ENCODE measurements around the gene OBP2A. TPM values are rescaled to one million over a fixed set of nuclear protein-coding genes. Genes with fewer than 3 reads are reported as not detected.

The OBP2A gene
- total and polyA plus RNA-seq, 2 experiments from 2014 or later = not detected

DNA sequence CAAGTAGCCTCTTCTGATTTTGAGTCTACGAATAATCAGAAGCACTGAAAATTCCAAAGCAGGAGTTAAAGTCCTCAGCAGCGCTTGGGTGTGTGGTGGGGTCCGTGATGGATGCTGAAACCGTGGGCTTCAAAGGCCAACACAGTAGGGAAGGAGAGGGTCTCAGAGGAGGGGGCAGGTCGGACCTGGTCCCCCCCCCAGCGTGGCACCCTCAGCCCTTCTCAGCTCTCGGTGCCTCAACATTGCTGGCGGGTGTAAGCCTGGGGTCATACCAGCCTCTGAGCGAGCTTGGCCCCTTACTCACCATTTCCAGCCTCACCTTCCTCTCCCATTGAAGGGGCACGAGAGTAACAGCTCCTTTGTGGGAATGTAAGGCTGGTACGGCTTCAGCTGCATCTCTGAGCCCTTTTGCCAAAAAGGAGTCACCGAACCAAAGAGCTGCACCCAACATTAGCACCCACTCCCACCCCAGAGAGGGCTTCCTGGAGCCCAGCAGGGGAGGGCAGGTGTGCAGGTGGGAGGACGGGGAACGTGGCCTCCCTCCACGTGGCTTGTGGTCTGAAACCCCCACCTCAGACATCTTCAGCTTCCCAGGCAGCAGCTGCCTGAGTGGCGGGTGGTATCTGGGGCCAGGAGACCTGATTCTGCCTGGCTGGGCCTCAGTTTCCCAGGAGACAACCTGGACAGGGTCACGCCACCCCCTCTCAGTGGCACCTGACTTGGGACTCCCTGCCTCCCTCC, 31.4 kb upstream of the OBP2A start:
- no peak overlapping the region for H3K4me3 ChIP-seq
- H3K36me3 ChIP-seq = no peaks in the 10 kb centered on the region
- no peaks in the 10 kb centered on the region for H3K4me1 ChIP-seq (ENCODE audit: low read depth)
- H3K27me3 ChIP-seq = no peaks in the 10 kb centered on the region
- no peak overlapping the region for H3K27ac ChIP-seq
- H3K9me3 ChIP-seq (ENCODE audit: low read depth) = no peaks in the 10 kb centered on the region
- TF ChIP-seq, protein P1, sequence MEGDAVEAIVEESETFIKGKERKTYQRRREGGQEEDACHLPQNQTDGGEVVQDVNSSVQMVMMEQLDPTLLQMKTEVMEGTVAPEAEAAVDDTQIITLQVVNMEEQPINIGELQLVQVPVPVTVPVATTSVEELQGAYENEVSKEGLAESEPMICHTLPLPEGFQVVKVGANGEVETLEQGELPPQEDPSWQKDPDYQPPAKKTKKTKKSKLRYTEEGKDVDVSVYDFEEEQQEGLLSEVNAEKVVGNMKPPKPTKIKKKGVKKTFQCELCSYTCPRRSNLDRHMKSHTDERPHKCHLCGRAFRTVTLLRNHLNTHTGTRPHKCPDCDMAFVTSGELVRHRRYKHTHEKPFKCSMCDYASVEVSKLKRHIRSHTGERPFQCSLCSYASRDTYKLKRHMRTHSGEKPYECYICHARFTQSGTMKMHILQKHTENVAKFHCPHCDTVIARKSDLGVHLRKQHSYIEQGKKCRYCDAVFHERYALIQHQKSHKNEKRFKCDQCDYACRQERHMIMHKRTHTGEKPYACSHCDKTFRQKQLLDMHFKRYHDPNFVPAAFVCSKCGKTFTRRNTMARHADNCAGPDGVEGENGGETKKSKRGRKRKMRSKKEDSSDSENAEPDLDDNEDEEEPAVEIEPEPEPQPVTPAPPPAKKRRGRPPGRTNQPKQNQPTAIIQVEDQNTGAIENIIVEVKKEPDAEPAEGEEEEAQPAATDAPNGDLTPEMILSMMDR (IDR thresholded peaks at IDR 0.05; ENCODE audit: low read depth, low read length) = no peak
- no peak for DNase-seq (ENCODE audit: low read depth in 1 of 2, low spot score in 1 of 2)

DNA sequence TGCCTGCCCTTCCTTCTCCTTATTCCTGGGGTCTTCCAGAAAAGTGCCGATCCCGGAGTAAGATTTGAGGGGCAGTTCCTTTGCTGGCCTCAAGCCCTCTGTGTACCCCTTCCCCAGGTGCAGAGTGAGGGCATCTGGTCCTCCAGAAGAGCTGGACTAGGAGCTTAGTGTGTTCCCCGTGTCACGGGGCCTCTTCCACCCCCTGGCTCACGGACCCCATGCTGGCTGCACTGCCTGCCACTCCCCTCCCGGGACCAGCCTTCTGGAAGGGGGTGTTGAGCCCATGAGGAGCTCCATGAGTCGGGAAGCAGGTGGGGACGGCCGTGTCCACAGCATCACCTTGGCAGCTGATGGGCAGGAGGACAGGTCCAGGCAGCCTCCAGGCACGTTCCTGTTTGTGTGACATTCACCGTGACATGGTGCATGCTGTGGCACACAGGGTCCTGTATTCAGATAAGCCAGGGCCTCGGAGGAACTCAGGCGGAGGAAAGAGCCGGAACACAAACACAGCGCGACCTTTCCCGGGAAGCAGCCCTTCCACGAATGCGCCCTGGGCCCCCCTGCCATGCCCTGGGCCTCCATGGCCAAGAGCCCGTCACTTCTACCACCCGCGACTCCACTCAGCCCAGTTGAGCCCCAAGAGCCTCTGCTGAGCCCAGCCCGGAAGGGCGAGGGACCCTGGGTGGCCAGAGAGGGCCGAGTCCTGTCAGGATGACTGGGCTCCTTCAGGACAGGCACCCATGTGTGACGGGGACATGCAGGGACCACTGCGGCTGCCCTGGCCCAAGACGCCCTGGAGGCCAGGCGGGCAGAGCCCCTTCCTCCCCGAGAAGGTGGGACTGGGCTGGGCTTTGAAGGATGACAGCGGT, 30.6 kb upstream of the OBP2A start:
- H3K9me3 ChIP-seq (ENCODE audit: low read depth) = no peaks in the 10 kb centered on the region
- no peak overlapping the region for H3K4me3 ChIP-seq
- H3K27ac ChIP-seq = no peak overlapping the region
- H3K4me1 ChIP-seq (ENCODE audit: low read depth) = no peaks in the 10 kb centered on the region
- TF ChIP-seq, protein P1 (IDR thresholded peaks at IDR 0.05; ENCODE audit: low read depth, low read length) = no peak
- no peak for DNase-seq (ENCODE audit: low read depth in 1 of 2, low spot score in 1 of 2)
- H3K36me3 ChIP-seq = no peaks in the 10 kb centered on the region
- no peaks in the 10 kb centered on the region for H3K27me3 ChIP-seq

DNA sequence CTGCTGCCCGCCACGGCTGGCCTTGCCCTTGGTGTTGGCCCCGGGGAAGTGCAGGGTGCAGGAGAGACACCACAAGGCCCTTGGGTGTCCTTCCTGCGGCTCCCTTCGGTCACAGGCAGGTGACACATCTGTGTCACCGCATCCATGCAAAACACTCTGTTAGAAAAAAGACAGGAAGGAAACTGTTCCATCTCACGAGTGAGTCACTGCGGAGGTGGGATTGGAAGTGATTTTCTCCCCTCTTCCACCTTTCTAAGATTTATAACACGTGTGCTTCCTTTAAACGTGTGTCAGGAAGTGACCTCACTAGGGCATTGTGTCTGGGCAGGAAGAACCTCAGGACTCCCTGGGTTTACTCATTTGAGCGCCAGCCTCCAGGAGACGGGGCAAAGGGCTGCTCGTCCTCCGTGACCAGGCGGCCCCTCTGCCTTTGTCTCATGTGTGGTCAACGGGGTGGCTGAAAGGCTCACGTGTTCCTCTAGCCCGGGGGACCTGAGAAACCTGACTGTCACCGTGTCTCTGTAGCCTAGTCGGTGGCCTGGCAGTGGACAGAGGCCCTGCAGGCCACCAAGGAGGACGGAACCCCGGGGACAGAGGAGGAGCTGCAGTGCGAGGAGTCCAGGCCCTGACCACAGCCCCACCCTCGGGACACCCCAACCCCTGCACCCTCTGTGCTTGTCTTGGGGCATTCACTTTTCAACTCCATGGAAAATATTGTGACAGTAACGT, 29.6 kb upstream of the OBP2A start:
- no peaks in the 10 kb centered on the region for H3K27me3 ChIP-seq
- no peaks in the 10 kb centered on the region for H3K9me3 ChIP-seq (ENCODE audit: low read depth)
- H3K27ac ChIP-seq = no peak overlapping the region
- TF ChIP-seq, protein P1 (IDR thresholded peaks at IDR 0.05; ENCODE audit: low read depth, low read length) = no peak
- no peak for DNase-seq (ENCODE audit: low read depth in 1 of 2, low spot score in 1 of 2)
- H3K36me3 ChIP-seq = no peaks in the 10 kb centered on the region
- H3K4me3 ChIP-seq = no peak overlapping the region
- H3K4me1 ChIP-seq (ENCODE audit: low read depth) = no peaks in the 10 kb centered on the region

DNA sequence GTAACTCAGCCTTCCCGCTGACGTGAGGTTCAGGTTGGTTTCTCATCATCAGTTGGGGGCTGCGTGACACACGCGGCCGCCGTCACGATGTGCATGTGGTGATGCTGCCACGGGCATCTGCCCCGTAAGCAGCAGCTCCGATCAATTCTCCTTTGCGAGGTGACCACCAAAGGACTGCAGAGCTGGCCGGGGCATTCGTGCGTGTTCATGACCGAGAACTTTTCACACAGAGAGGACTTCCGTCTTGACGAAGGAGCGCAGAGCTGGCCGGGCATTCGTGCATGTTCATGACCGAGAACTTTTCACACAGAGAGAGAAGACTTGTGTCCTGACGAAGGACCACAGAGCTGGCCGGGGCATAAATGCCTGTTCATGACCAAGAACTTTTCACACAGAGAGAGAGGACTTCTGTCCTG, 28.5 kb upstream of the OBP2A start:
- TF ChIP-seq, protein P1 (IDR thresholded peaks at IDR 0.05; ENCODE audit: low read depth, low read length) = no peak
- DNase-seq (ENCODE audit: low read depth in 1 of 2, low spot score in 1 of 2) = no peak
- no peaks in the 10 kb centered on the region for H3K36me3 ChIP-seq
- no peak overlapping the region for H3K27ac ChIP-seq
- no peaks in the 10 kb centered on the region for H3K27me3 ChIP-seq
- no peaks in the 10 kb centered on the region for H3K9me3 ChIP-seq (ENCODE audit: low read depth)
- H3K4me1 ChIP-seq (ENCODE audit: low read depth) = no peaks in the 10 kb centered on the region
- no peak overlapping the region for H3K4me3 ChIP-seq

DNA sequence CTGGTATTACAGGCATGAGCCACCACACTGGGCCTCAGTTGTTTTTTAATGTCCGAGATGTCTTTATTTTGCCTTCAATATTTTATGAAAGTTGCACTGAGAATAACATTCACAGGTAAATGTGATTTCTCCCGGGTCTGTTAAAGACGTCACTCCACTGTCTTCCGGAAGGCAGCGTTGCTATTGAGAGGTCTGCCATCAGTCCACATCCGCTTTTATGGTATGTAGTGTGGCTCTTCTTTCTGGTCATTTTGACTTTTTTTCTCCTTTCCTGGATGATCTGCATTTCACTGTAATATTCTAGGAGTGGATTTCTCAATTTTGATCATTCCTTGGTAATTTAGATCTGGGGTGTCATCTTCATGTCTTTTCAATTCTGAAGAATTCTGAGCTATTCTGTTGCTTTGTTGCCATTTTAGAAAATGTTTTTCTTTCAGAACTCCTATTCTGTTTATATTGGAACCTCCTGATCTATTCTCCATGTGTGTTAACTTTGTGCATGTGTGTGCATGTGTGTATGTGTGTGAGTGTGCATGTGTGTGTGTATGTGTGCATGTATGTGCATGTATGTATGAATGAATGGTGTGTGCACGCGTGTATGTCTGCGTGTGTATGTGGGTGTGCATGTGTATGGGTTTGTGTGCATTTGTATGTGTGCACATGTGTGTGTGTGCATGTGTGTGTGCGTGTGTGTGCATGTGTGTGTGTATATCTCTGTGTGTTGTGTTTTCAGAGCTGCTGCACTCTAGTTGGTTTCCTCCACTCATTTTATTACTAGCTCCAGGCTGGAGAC, 26.6 kb upstream of the OBP2A start:
- Histone ChIP-seq H3K9me3 (ENCODE audit: low read depth) (no peaks in the 10 kb centered on the region), H3K4me1 (ENCODE audit: low read depth) (no peaks in the 10 kb centered on the region), H3K27ac (no peak overlapping the region), H3K4me3 (no peak overlapping the region), H3K36me3 (no peaks in the 10 kb centered on the region), H3K27me3 (no peaks in the 10 kb centered on the region)
- DNase-seq (ENCODE audit: low read depth in 1 of 2, low spot score in 1 of 2) = no peak
- TF ChIP-seq, protein P1 (IDR thresholded peaks at IDR 0.05; ENCODE audit: low read depth, low read length) = no peak

All from cardiac muscle cell (in vitro differentiated cells and primary cell).